ENCODE results near the gene MAGT1. TPM values are rescaled to one million over a fixed set of nuclear protein-coding genes. Genes with fewer than 3 reads are reported as not detected.
A peak's percentile ranks its signal among the peaks of the same experiment; 100 is the strongest.
"Not testable (repeated sequence)": the region's sequence is repeated elsewhere in the genome, so short reads cannot be mapped to it uniquely, and the experiment has no call there.

Gene MAGT1
- 38.3 and 39.5 TPM in 2 replicates for polyA plus RNA-seq (2013)

GRCh38 chrX:77894921-77895886 is at the start of gene MAGT1:
TSS of gene MAGT1 (minus strand) at chrX:77895435. CDS start at chrX:77895410, 25 bp downstream.
- no CpG with 5 or more reads among the region's 49 CpGs for WGBS (ENCODE audit: extremely low coverage, insufficient coverage, insufficient read length)
- H3K4me3 ChIP-seq (ENCODE audit: low read depth, low read length): peak within 1 kb of the TSS; percentile 99
- H3K4ac ChIP-seq (ENCODE audit: low read depth, low read length): peak within 1 kb of the TSS; percentile 52
- H2BK120ac ChIP-seq (ENCODE audit: insufficient read depth, low read length, poor library complexity): no peak within 1 kb of the TSS
- peaks cover 2% of the 10 kb centered on the region for H3K79me1 ChIP-seq (ENCODE audit: low read length)
- peak within 1 kb of the TSS; percentile 96 for H3K9ac ChIP-seq (ENCODE audit: low read length)
- H3K14ac ChIP-seq (ENCODE audit: low read length): peak within 1 kb of the TSS; percentile 84
- H3K18ac ChIP-seq (ENCODE audit: low read length): no peak within 1 kb of the TSS
- peaks cover 2% of the 10 kb centered on the region for H3K79me2 ChIP-seq (ENCODE audit: control insufficient read depth, insufficient read depth, low read length, poor library complexity)
- H3K4me1 ChIP-seq (ENCODE audit: control insufficient read depth in 1 of 2, insufficient read depth in 2 of 2, low read length in 2 of 2): no peaks in the 10 kb centered on the region
- no peak within 1 kb of the TSS for H3K23ac ChIP-seq (ENCODE audit: low read length)
- H2BK5ac ChIP-seq (ENCODE audit: low read depth, low read length, poor library complexity): no peak within 1 kb of the TSS
- H3K36me3 ChIP-seq (ENCODE audit: control insufficient read depth in 1 of 2, insufficient read depth in 2 of 2, low read length in 2 of 2): no peaks in the 10 kb centered on the region
- no peak within 1 kb of the TSS for H2BK12ac ChIP-seq (ENCODE audit: low read length)
- peak within 1 kb of the TSS; percentile 72 for H3K27ac ChIP-seq (ENCODE audit: low read depth, low read length)
- peak; percentile 92 to 99 for DNase-seq
- peak within 1 kb of the TSS; percentile 74 for H3K4me2 ChIP-seq (ENCODE audit: low read length)
- no peak within 1 kb of the TSS for H4K12ac ChIP-seq (ENCODE audit: low read depth, low read length)
- no peak within 1 kb of the TSS for H2AK5ac ChIP-seq (ENCODE audit: low read length)
- H4K8ac ChIP-seq (ENCODE audit: low read depth, low read length): peak within 1 kb of the TSS; percentile 53
- H3K27me3 ChIP-seq (ENCODE audit: insufficient read depth, low read length): no peaks in the 10 kb centered on the region
- H3K9me3 ChIP-seq (ENCODE audit: insufficient read depth, low read depth, low read length): no peaks in the 10 kb centered on the region
- peak within 1 kb of the TSS; percentile 28 for H4K91ac ChIP-seq (ENCODE audit: low read depth, low read length)
- peak within 1 kb of the TSS; percentile 71 for H2AFZ ChIP-seq (ENCODE audit: insufficient read depth, low read length, poor library complexity)

- H2BK120ac ChIP-seq (ENCODE audit: insufficient read depth, low read length, poor library complexity); H3K9ac ChIP-seq (ENCODE audit: low read length); H2BK5ac ChIP-seq (ENCODE audit: low read depth, low read length, poor library complexity); H3K4me3 ChIP-seq (ENCODE audit: low read depth, low read length); H2AK5ac ChIP-seq (ENCODE audit: low read length); H3K18ac ChIP-seq (ENCODE audit: low read length); H3K27ac ChIP-seq (ENCODE audit: low read depth, low read length); H4K12ac ChIP-seq (ENCODE audit: low read depth, low read length); H3K79me1 ChIP-seq (ENCODE audit: low read length); H2BK12ac ChIP-seq (ENCODE audit: low read length); H3K4me2 ChIP-seq (ENCODE audit: low read length); H4K91ac ChIP-seq (ENCODE audit: low read depth, low read length); H3K4me1 ChIP-seq (ENCODE audit: control insufficient read depth in 1 of 2, insufficient read depth in 2 of 2, low read length in 2 of 2); H4K8ac ChIP-seq (ENCODE audit: low read depth, low read length); H3K4ac ChIP-seq (ENCODE audit: low read depth, low read length); H3K14ac ChIP-seq (ENCODE audit: low read length); DNase-seq; H3K23ac ChIP-seq (ENCODE audit: low read length); H3K36me3 ChIP-seq (ENCODE audit: control insufficient read depth in 1 of 2, insufficient read depth in 2 of 2, low read length in 2 of 2); H3K79me2 ChIP-seq (ENCODE audit: control insufficient read depth, insufficient read depth, low read length, poor library complexity); H3K9me3 ChIP-seq (ENCODE audit: insufficient read depth, low read depth, low read length); H2AFZ ChIP-seq (ENCODE audit: insufficient read depth, low read length, poor library complexity); H3K27me3 ChIP-seq (ENCODE audit: insufficient read depth, low read length): not testable (repeated sequence)
- WGBS (ENCODE audit: extremely low coverage, insufficient coverage, insufficient read length): no CpG with 5 or more reads among the region's 6 CpGs
Observed at GRCh38 chrX:77945031-77945430, 49.8 kb upstream of the MAGT1 start.

GRCh38 chrX:77938083-77938680 is 42.9 kb upstream of the MAGT1 start:
- no peak for DNase-seq
- Histone ChIP-seq H3K14ac (ENCODE audit: low read length) (no peak overlapping the region), H4K8ac (ENCODE audit: low read depth, low read length) (no peak overlapping the region), H3K36me3 (ENCODE audit: control insufficient read depth in 1 of 2, insufficient read depth in 2 of 2, low read length in 2 of 2) (no peaks in the 10 kb centered on the region), H3K79me1 (ENCODE audit: low read length) (no peaks in the 10 kb centered on the region), H3K18ac (ENCODE audit: low read length) (no peak overlapping the region), H3K79me2 (ENCODE audit: control insufficient read depth, insufficient read depth, low read length, poor library complexity) (no peaks in the 10 kb centered on the region), H3K4ac (ENCODE audit: low read depth, low read length) (no peak overlapping the region), H3K4me2 (ENCODE audit: low read length) (no peak overlapping the region), H3K9ac (ENCODE audit: low read length) (no peak overlapping the region), H2AFZ (ENCODE audit: insufficient read depth, low read length, poor library complexity) (no peak overlapping the region), H3K27ac (ENCODE audit: low read depth, low read length) (no peak overlapping the region), H3K4me3 (ENCODE audit: low read depth, low read length) (no peak overlapping the region), H3K27me3 (ENCODE audit: insufficient read depth, low read length) (no peaks in the 10 kb centered on the region), H2BK12ac (ENCODE audit: low read length) (no peak overlapping the region), H3K9me3 (ENCODE audit: insufficient read depth, low read depth, low read length) (no peaks in the 10 kb centered on the region), H4K12ac (ENCODE audit: low read depth, low read length) (no peak overlapping the region), H4K91ac (ENCODE audit: low read depth, low read length) (no peak overlapping the region), H2BK5ac (ENCODE audit: low read depth, low read length, poor library complexity) (no peak overlapping the region), H3K4me1 (ENCODE audit: control insufficient read depth in 1 of 2, insufficient read depth in 2 of 2, low read length in 2 of 2) (no peaks in the 10 kb centered on the region), H3K23ac (ENCODE audit: low read length) (no peak overlapping the region), H2AK5ac (ENCODE audit: low read length) (no peak overlapping the region), H2BK120ac (ENCODE audit: insufficient read depth, low read length, poor library complexity) (no peak overlapping the region)
- WGBS (ENCODE audit: extremely low coverage, insufficient coverage, insufficient read length): no CpG with 5 or more reads among the region's 4 CpGs

- H3K14ac ChIP-seq (ENCODE audit: low read length): no peak overlapping the region
- no peak overlapping the region for H4K8ac ChIP-seq (ENCODE audit: low read depth, low read length)
- no peak for DNase-seq
- no peak overlapping the region for H3K4me3 ChIP-seq (ENCODE audit: low read depth, low read length)
- H3K4me2 ChIP-seq (ENCODE audit: low read length): no peak overlapping the region
- H3K27me3 ChIP-seq (ENCODE audit: insufficient read depth, low read length): no peaks in the 10 kb centered on the region
- no peak overlapping the region for H4K91ac ChIP-seq (ENCODE audit: low read depth, low read length)
- no peak overlapping the region for H4K12ac ChIP-seq (ENCODE audit: low read depth, low read length)
- H2BK120ac ChIP-seq (ENCODE audit: insufficient read depth, low read length, poor library complexity): no peak overlapping the region
- no peak overlapping the region for H2BK12ac ChIP-seq (ENCODE audit: low read length)
- no peaks in the 10 kb centered on the region for H3K9me3 ChIP-seq (ENCODE audit: insufficient read depth, low read depth, low read length)
- no peaks in the 10 kb centered on the region for H3K79me2 ChIP-seq (ENCODE audit: control insufficient read depth, insufficient read depth, low read length, poor library complexity)
- H2AK5ac ChIP-seq (ENCODE audit: low read length): no peak overlapping the region
- H2AFZ ChIP-seq (ENCODE audit: insufficient read depth, low read length, poor library complexity): no peak overlapping the region
- H3K79me1 ChIP-seq (ENCODE audit: low read length): no peaks in the 10 kb centered on the region
- no peak overlapping the region for H3K9ac ChIP-seq (ENCODE audit: low read length)
- no peak overlapping the region for H3K18ac ChIP-seq (ENCODE audit: low read length)
- no CpG with 5 or more reads among the region's 3 CpGs for WGBS (ENCODE audit: extremely low coverage, insufficient coverage, insufficient read length)
- no peaks in the 10 kb centered on the region for H3K4me1 ChIP-seq (ENCODE audit: control insufficient read depth in 1 of 2, insufficient read depth in 2 of 2, low read length in 2 of 2)
- no peak overlapping the region for H3K27ac ChIP-seq (ENCODE audit: low read depth, low read length)
- H2BK5ac ChIP-seq (ENCODE audit: low read depth, low read length, poor library complexity): no peak overlapping the region
- no peak overlapping the region for H3K23ac ChIP-seq (ENCODE audit: low read length)
- H3K4ac ChIP-seq (ENCODE audit: low read depth, low read length): no peak overlapping the region
- no peaks in the 10 kb centered on the region for H3K36me3 ChIP-seq (ENCODE audit: control insufficient read depth in 1 of 2, insufficient read depth in 2 of 2, low read length in 2 of 2)
Observed at GRCh38 chrX:77937291-77937690, 42.1 kb upstream of the MAGT1 start.
